Ishikawa (cell line): ENCODE results near the gene KRT38.

Experiments used
- CEBPB ChIP-seq: IDR thresholded peaks from 2 replicates; pipeline ENCODE4 v1.6.1; 2012
- CREB1 ChIP-seq: IDR thresholded peaks from 2 replicates; pipeline ENCODE4 v1.6.1; 2012; ENCODE audit warnings: low read depth
- EP300 ChIP-seq: IDR thresholded peaks from 2 replicates; pipeline ENCODE4 v1.6.1; 2012; ENCODE audit warnings: borderline replicate concordance
- FOXM1 ChIP-seq: IDR thresholded peaks from 2 replicates; pipeline ENCODE4 v1.6.1; 2012; ENCODE audit warnings: low read depth, borderline replicate concordance
- NFIC ChIP-seq: IDR thresholded peaks from 2 replicates; pipeline ENCODE4 v1.6.1; 2012
- REST ChIP-seq: IDR thresholded peaks from 2 replicates; pipeline ENCODE4 v1.6.1; 2012; ENCODE audit warnings: low read depth, mild to moderate bottlenecking
- TCF12 ChIP-seq: IDR thresholded peaks from 2 replicates; pipeline ENCODE4 v1.6.1; 2012; ENCODE audit warnings: low read depth
- TEAD4 ChIP-seq: IDR thresholded peaks from 2 replicates; pipeline ENCODE4 v1.6.1; 2012
- YY1 ChIP-seq: IDR thresholded peaks from 2 replicates; pipeline ENCODE4 v1.6.1; 2012; ENCODE audit warnings: low read depth
- ZBTB7A ChIP-seq: IDR thresholded peaks from 2 replicates; pipeline ENCODE4 v1.6.1; 2012; ENCODE audit warnings: low read depth

GRCh38 chr17:41444186-41444585 lies 3.4 kb upstream of the KRT38 start:
- TF ChIP-seq FOXM1 (no peak), CEBPB (no peak), EP300 (no peak), TEAD4 (no peak), CREB1 (no peak), REST (no peak), ZBTB7A (no peak), YY1 (no peak), TCF12 (no peak), NFIC (no peak)
